22Rv1 (cell line): ENCODE measurements around the gene WDR49.

Experiments used
- H3K27ac ChIP-seq: fragments of 450-650 bp; 2 replicates; pipeline ENCODE4 v1.5.1; 2017
- CTCF ChIP-seq: fragments of 450-650 bp; IDR thresholded peaks from 2 replicates; pipeline ENCODE4 v1.5.1; 2017; ENCODE audit warnings: mild to moderate bottlenecking
- ZFX ChIP-seq: fragments of 450-650 bp; IDR thresholded peaks from 2 replicates; pipeline ENCODE4 v1.6.1; 2017; ENCODE audit warnings: antibody characterized with exemption, borderline replicate concordance

Gene WDR49

GRCh38 chr3:167587651-167588050 is 66.1 kb downstream of the WDR49 start:
- TF ChIP-seq ZFX (no peak), CTCF (no peak)
- H3K27ac ChIP-seq = no peak overlapping the region

GRCh38 chr3:167575000-167575600 is 78.6 kb downstream of the WDR49 start:
- no peak for TF ChIP-seq ZFX
- no peak for TF ChIP-seq CTCF
- no peak overlapping the region for H3K27ac ChIP-seq

- TF ChIP-seq CTCF (no peak), ZFX (no peak)
- no peak overlapping the region for H3K27ac ChIP-seq
Measured at GRCh38 chr3:167572991-167573390, 80.8 kb downstream of the WDR49 start.

GRCh38 chr3:167568634-167569033 is 85.1 kb downstream of the WDR49 start:
- TF ChIP-seq CTCF = no peak
- H3K27ac ChIP-seq = no peak overlapping the region

- H3K27ac ChIP-seq = no peak overlapping the region
- TF ChIP-seq CTCF = no peak
- no peak for TF ChIP-seq ZFX
Measured at GRCh38 chr3:167565489-167565888, 88.3 kb downstream of the WDR49 start.

GRCh38 chr3:167564612-167565011 is 89.1 kb downstream of the WDR49 start:
- no peak overlapping the region for H3K27ac ChIP-seq
- TF ChIP-seq CTCF = no peak
- no peak for TF ChIP-seq ZFX

GRCh38 chr3:167559924-167560323 is 93.8 kb downstream of the WDR49 start:
- TF ChIP-seq ZFX (no peak), CTCF (no peak)

More at GRCh38 chr3:167559924-167560323, 93.8 kb downstream of the WDR49 start:
- no peak overlapping the region for H3K27ac ChIP-seq
